NCI-H748 (cell line): Measurements from ENCODE around the gene ANKRD44.
"Not testable (repeated sequence)": the region's sequence is repeated elsewhere in the genome, so short reads cannot be mapped to it uniquely, and the experiment has no call there.

Source experiments
- DNase-seq: peaks from one replicate; lab custom pipeline; 2025; ENCODE audit not compliant: unreplicated experiment; lab: John Stamatoyannopoulos, UW

Gene ANKRD44

GRCh38 chr2:197294260-197294659 lies 16.3 kb downstream of the ANKRD44 start:
- no peak for DNase-seq

GRCh38 chr2:197293252-197294007 lies 17.1 kb downstream of the ANKRD44 start:
- no peak for DNase-seq

DNA sequence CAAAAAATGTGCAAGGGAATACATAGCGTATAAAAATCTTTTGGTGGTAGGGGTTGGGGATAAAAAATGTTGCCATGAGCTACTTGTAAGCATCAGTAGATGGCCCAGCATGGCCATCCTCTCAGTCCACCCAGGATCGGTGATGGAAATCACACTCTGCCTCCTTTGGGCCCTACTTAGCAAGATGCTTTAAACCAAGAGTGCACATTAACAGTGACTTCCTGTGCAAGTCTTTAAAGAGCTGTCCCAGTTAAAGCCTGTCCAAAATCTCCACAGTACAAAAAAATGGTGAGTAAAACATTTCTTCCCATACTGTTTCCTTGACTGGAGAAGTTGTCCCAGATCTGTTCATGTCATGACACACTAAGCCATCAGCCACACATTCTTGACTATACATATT lies 18.0 kb downstream of the ANKRD44 start:
- DNase-seq: no peak

DNA sequence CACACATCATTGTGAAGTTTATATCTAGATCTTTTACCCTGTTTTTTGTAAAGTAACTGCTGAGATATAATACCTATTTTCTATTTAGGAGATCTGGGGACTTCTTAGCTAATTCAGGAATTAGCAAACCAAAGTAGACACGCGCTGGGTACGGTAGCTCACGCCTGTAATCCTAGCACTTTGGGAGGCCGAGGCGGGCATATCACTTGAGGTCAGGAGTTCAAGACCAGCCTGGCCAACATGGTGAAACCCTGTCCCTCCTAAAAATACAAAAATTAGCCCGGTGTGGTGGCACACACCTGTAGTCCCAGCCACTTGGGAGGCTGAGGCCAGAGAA lies 23.0 kb downstream of the ANKRD44 start:
- not testable (repeated sequence) for DNase-seq

- DNase-seq: no peak
Measured at GRCh38 chr2:197286805-197287595, 23.6 kb downstream of the ANKRD44 start.

DNA sequence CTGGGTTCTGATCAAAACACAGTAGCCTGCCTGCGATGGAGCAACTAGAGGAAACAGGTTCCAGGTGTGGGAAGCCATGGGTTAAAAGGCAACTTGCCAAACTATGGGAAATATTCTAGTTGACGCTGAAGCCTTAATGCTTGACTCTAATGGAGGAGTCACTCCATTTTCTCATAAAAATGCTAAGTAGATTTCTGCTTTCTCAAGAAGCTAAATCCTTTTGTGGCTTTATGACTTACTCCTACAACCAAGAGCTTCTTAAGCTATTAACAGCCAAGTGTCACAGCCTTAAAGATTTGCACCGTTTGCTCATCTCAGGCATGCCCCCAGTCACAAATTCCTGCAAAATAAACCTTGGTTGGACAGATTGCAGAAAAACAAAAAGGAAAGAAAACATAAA lies 25.2 kb downstream of the ANKRD44 start:
- no peak for DNase-seq

- no peak for DNase-seq
Measured at GRCh38 chr2:197284956-197285355, 25.6 kb downstream of the ANKRD44 start.

GRCh38 chr2:197281421-197281820 lies 29.2 kb downstream of the ANKRD44 start:
- DNase-seq: no peak

DNA sequence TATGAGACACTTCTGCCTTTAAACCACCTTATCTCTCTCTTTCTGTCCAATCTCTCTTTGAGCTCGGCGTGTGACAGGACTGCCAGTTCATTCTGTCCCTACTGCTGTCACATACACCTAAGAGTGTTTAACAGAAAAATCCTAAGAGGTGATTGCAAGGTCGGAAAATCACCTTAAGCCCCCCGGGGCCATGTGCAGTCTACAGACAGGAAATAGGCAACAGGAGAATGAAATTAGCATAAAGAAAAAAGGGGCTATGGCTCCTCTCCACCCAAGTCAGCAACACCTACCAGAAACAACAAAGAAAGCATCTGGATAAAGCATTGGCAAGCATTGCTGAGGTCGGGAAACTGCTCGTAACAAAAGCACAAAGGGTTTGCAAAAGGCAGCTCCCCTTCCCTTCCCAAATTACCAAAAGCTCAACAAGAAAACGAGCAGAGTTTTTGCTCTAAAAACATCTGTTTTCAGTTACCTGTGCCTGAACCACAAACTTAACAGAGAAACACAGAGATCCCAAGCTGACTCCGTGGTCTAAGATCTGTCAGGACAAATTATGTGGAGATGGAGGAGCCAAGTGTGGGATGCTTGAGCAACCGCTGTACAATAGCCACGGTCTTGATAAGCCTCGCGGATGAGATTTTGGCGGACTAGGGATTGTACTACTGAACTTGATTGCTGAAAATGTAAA lies 30.4 kb downstream of the ANKRD44 start:
- DNase-seq: no peak

DNA sequence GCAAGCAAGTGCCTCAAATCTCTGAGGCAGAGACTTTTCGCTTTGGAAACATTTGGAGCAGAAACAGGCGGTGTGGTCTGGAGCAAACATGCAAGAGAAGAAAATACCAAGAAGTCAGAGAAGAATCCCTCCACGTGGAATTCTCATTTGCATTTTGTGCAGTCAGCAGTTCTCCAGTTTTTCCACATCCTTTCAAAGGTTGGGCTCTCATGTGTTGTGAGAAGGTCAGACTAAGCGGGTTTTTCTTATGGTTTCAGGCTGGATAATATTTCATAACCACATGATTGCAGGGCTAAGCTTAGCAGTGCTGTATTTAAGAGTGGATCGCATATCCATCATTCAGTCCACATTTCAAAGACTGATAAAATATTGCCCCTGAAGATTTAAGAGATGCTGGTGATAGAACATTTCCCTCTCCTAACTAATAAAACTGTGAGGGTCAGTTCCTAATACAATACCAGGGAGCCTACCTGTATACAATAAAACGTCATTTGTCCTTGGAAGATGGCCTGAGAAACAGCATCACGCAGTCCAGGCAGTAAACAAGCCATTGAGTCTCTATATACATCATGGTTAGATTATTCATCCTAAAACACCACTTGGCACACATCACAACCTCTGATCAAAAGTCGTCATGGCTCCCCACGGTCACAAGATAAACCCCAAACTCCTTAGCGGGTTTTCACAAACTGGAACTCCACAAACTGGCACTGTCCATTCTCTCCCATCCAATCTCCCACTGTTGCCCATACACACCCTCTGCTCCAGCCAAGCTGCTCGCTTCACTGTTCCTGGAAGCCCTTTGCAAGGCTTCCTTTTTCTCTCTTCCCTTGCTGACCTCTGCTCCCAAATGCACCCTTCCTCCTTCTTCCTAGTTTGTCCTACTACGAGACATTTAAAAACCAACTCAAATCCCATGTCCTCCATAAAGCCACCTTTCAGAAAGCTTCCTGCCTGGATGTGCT lies 31.5 kb downstream of the ANKRD44 start:
- DNase-seq: no peak

DNA sequence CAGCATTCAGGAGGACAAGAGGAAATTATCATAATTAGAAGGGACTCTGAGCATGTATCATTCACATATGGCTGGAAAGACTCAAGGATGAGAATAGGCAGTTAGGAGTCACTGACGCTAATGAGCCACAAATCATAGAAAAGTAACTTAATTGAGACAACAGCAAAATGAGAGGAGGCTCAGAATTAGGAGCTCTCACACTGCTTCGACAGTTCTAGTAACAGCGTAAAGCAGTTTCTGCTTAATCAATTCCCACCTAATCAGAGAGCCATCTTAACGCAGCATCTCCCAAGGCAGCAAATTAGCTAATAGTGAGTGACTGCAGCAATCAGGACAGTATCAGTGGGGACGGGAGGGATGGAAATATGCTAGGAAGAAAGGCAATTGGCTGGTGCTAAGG lies 32.8 kb downstream of the ANKRD44 start:
- DNase-seq: no peak

DNA sequence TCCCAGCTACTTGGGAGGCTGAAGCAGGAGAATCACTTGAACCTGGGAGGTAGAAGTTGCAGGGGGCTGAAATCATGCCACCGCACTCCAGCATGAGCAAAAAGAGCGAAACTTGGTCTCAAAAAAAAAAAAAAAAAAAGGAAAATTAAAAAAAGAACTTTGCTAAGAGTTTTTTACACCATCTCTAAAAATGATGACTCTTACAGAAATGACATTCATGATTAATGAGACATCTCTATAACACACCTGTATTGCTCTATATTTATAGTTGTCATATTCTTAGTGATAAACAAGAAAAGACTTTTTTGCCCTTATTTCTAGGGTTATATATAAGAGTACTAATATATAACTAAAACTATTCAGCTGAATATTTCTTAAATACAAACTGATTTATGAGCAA lies 34.4 kb downstream of the ANKRD44 start:
- DNase-seq: no peak

DNA sequence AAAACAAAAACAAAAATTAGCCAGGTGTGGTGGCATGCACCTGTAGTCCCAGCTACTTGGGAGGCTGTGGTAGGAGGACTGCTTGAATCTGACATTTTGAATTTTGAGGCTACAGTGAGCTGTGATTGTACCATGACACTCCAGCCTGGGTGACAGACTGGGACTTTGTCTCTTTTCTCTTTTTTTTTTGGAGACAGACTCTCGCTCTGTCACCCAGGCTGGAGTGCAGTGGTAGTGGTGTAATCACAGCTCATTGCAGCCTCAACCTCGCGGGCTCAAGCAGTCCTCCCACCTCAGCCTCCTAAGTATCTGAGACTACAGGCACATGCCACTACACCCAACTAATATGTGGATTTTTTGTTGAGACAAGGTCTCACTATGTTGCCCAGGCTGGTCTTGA lies 35.6 kb downstream of the ANKRD44 start:
- no peak for DNase-seq

DNA sequence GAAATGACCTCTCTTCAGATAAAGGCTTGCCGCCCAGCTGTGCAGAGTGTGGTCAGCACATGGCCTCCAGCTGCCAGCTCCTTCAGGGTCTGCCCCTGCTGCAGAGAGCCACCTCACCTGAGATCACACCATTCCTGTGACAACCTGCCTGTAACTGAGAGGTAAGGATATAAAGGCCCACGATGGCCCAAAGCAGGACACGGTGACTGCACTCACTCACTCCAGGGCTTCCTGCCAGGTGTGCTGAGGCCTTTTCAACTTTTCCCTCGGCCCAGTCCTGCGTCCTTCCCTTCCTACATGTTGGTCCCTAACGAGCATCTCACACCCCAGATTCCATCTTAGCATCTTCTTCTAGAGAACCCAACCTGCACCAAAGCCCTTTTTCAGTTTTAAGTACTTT lies 36.2 kb downstream of the ANKRD44 start:
- no peak for DNase-seq

DNA sequence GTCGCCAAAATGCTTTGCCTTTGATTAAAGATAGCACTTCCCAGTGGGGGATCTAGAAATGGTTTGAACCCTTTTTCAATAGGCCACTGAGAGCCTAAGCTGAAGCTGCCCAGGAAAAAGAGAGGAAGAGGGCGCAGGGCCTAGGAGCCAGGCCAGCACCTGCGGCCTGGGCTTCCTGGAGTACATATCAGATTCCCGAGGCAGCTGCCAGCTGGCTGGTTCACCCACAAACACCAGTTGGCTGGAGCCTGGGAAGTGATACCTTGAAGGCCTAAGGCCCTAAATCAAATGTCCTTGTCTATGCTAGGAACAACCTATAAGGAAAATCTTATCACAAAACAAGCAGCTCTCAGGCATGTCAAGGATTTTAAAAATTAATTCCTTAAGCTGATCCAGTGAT lies 37.1 kb downstream of the ANKRD44 start:
- peak; percentile 21 for DNase-seq

DNA sequence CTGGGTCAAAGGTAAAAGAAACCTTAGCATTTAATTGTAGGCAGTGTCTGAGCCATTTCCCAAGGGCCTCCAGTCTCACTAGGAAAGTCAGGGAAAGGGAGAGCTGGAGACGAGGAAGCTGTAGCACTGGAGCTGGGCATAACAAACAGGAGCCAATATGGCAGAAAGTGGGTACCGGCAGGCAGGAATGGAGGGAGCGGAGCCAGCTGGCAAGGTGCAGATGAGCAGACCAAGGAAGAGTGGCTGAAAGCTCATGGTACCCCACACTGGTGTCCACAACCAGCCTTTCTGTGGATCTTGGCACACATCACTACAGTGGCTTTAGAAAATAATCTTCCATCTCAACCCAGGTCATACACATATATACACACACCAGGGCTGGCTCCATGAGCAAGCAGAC lies 40.0 kb downstream of the ANKRD44 start:
- no peak for DNase-seq

GRCh38 chr2:197269815-197270214 lies 40.8 kb downstream of the ANKRD44 start:
- no peak for DNase-seq

- peak; percentile 47 for DNase-seq
Measured at GRCh38 chr2:197268786-197269584, 41.6 kb downstream of the ANKRD44 start.

DNA sequence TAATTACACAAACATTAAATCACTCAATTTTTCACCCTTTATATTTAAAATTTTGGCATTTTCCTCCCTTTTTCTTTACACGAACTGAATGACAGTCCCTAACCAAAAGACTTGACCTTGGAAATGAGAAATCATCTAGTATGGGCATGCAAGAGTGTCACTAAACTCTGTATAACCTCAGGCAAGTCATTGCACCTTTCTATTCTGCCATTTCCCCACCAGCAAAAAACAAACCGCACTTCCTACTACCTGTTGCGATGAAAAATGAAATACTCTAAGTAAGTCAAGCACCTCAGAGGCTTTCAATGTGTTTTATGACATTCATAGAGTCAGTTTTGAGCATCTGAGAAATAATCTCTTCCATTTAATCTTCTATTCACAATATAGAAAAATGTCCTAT lies 44.1 kb downstream of the ANKRD44 start:
- DNase-seq: no peak

- DNase-seq: no peak
Measured at GRCh38 chr2:197265924-197266323, 44.7 kb downstream of the ANKRD44 start.
